BLaER1 treated with 17β-estradiol and CSF1 and Interleukin-3, amounts not matched to agents 10 nM and 100 nM (cell line): ENCODE results near the gene ZACN.

Experiments
- H3K27ac ChIP-seq, 11 experiments: shearing (Covaris generic); formaldehyde crosslinking; 2 replicates each; pipeline ENCODE4 v1.8.1; 2022
- H3K27me3 ChIP-seq, 11 experiments: shearing (Covaris generic); formaldehyde crosslinking; 2 replicates each; pipeline ENCODE4 v1.8.1; 2022
- H3K36me3 ChIP-seq, 11 experiments: shearing (Covaris generic); formaldehyde crosslinking; 2 replicates each; pipeline ENCODE4 v1.8.1; 2022
- H3K4me1 ChIP-seq, 10 experiments: shearing (Covaris generic); formaldehyde crosslinking; 2 replicates each; pipeline ENCODE4 v1.8.1; 2022
- H3K4me2 ChIP-seq, 11 experiments: shearing (Covaris generic); formaldehyde crosslinking; 2 replicates each; pipeline ENCODE4 v1.8.1; 2022
- H3K4me3 ChIP-seq, 10 experiments: shearing (Covaris generic); formaldehyde crosslinking; 2 replicates each; pipeline ENCODE4 v1.8.1; 2022
- H3K9ac ChIP-seq, 11 experiments: shearing (Covaris generic); formaldehyde crosslinking; 2 replicates each; pipeline ENCODE4 v1.8.1; 2022
- H3K9me3 ChIP-seq, 11 experiments: shearing (Covaris generic); formaldehyde crosslinking; replicated peaks in 1 of 11; 2 replicates each; pipeline ENCODE4 v1.8.1; 2022
- H4K20me1 ChIP-seq, 11 experiments: shearing (Covaris generic); formaldehyde crosslinking; 2 replicates each; pipeline ENCODE4 v1.8.1; 2022
- Cebpa-rat ChIP-seq, 11 experiments: shearing (Covaris generic); IDR thresholded peaks; 2 replicates each; pipeline ENCODE4 v1.8.1; 2022

ZACN gene

GRCh38 chr17:76124582-76125390 is 45.8 kb downstream of the ZACN start:
- H3K27ac ChIP-seq = no peak overlapping the region
- no peak overlapping the region for H3K9ac ChIP-seq
- no peak for TF ChIP-seq Cebpa-rat (IDR thresholded peaks at IDR 0.05)
- H3K4me2 ChIP-seq = no peak overlapping the region
- no peak overlapping the region for H3K4me3 ChIP-seq
- H3K4me1 ChIP-seq = peaks cover 14 to 55% (median 37%) of the 10 kb centered on the region in 10 experiments
- H3K27me3 ChIP-seq = no peaks in the 10 kb centered on the region
- no peaks in the 10 kb centered on the region for H3K9me3 ChIP-seq
- H4K20me1 ChIP-seq = no peaks in the 10 kb centered on the region
- no peaks in the 10 kb centered on the region for H3K36me3 ChIP-seq

- Histone ChIP-seq H3K9ac (no peak overlapping the region), H3K4me2 (no peak overlapping the region), H3K4me1 (peaks cover 14 to 49% (median 32%) of the 10 kb centered on the region in 10 experiments), H4K20me1 (no peaks in the 10 kb centered on the region), H3K27ac (no peak overlapping the region), H3K27me3 (no peaks in the 10 kb centered on the region), H3K9me3 (no peaks in the 10 kb centered on the region), H3K4me3 (no peak overlapping the region), H3K36me3 (no peaks in the 10 kb centered on the region)
- TF ChIP-seq Cebpa-rat (IDR thresholded peaks at IDR 0.05) = no peak
These were observed 46.4 kb downstream of the ZACN start for GRCh38 chr17:76125391-76125675.

- Histone ChIP-seq H4K20me1 (no peaks in the 10 kb centered on the region), H3K27me3 (no peaks in the 10 kb centered on the region), H3K4me2 (no peak overlapping the region), H3K4me3 (no peak overlapping the region), H3K9me3 (no peaks in the 10 kb centered on the region), H3K9ac (no peak overlapping the region), H3K4me1 (peaks cover 14 to 44% (median 26%) of the 10 kb centered on the region in 10 experiments), H3K27ac (no peak overlapping the region), H3K36me3 (no peaks in the 10 kb centered on the region)
- TF ChIP-seq Cebpa-rat (IDR thresholded peaks at IDR 0.05) = no peak
These were observed 46.9 kb downstream of the ZACN start for GRCh38 chr17:76125922-76126321.

- Histone ChIP-seq H3K9ac (no peak overlapping the region), H3K4me1 (peaks cover 6 to 42% (median 33%) of the 10 kb centered on the region in 10 experiments; a peak in 18 of 20 replicates), H3K4me2 (no peak overlapping the region), H3K9me3 (no peaks in the 10 kb centered on the region), H4K20me1 (no peaks in the 10 kb centered on the region), H3K4me3 (no peak overlapping the region), H3K27ac (no peak overlapping the region), H3K27me3 (no peaks in the 10 kb centered on the region), H3K36me3 (no peaks in the 10 kb centered on the region)
- TF ChIP-seq Cebpa-rat (IDR thresholded peaks at IDR 0.05) = no peak
These were observed 51.5 kb downstream of the ZACN start for GRCh38 chr17:76130473-76130872.

- Histone ChIP-seq H3K9me3 (no peaks in the 10 kb centered on the region), H3K27me3 (0 out of 22 replicates have a peak, but pooled peaks cover 0 to 4% (median 0%) of the 10 kb centered on the region in 11 experiments), H3K27ac (no peak overlapping the region), H3K9ac (no peak overlapping the region), H3K36me3 (no peaks in the 10 kb centered on the region), H4K20me1 (no peaks in the 10 kb centered on the region), H3K4me1 (peaks cover 6 to 49% (median 40%) of the 10 kb centered on the region in 10 experiments; a peak in 18 of 20 replicates), H3K4me3 (no peak overlapping the region), H3K4me2 (no peak overlapping the region)
- TF ChIP-seq Cebpa-rat (IDR thresholded peaks at IDR 0.05) = no peak
These were observed 52.2 kb downstream of the ZACN start for GRCh38 chr17:76131051-76131691.

GRCh38 chr17:76131692-76132573 is 53.0 kb downstream of the ZACN start:
- no peaks in the 10 kb centered on the region for H3K36me3 ChIP-seq
- H3K4me2 ChIP-seq = no peak overlapping the region
- no peak for TF ChIP-seq Cebpa-rat (IDR thresholded peaks at IDR 0.05)
- no peaks in the 10 kb centered on the region for H4K20me1 ChIP-seq
- no peaks in the 10 kb centered on the region for H3K9me3 ChIP-seq
- H3K27ac ChIP-seq = no peak overlapping the region
- H3K4me3 ChIP-seq = no peak overlapping the region
- H3K4me1 ChIP-seq = peaks cover 6 to 54% (median 47%) of the 10 kb centered on the region in 10 experiments; a peak in 19 of 20 replicates
- peaks cover 0 to 11% (median 0%) of the 10 kb centered on the region in 11 experiments; a peak in 4 of 22 replicates for H3K27me3 ChIP-seq
- H3K9ac ChIP-seq = no peak overlapping the region
